Measurements from ENCODE around the gene TMEM72. TPM values are rescaled to one million over a fixed set of nuclear protein-coding genes. Genes with fewer than 3 reads are reported as not detected.
A peak's percentile ranks its signal among the peaks of the same experiment; 100 is the strongest.

Gene TMEM72
- total and polyA plus RNA-seq, 2 experiments from 2014 or later = 0.13 TPM; not detected in 1

DNA sequence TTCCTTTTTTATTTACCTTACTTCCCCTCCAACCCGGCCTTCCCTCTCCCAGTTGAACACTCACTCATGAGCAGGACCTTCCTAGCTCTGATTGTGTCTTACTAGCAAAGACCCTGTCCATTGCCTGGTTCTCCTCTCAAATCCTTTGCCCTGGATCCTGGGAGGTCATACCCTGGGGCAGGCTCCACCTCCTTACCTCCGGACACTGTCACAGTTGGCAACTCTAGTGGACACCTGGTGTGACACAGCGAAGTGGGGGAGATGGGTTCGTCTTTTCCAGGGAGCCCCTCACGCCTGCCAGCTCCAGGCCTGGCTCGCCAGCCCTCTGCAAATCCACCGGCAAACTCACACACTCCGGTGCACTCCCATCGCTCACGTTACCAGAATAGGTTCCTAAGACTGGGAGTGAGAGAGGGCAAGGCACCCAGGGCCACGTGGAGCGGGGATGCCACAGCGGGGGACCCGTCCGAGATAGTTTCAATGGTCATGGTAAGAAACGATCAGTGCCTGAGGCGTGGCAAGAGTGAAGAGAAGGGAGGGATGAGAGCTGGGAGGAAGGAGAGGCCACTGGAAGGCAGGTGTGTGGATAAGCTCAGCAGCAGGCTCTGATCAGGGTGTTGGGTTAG, 30.9 kb upstream of the TMEM72 start:
- TF ChIP-seq, protein P1, sequence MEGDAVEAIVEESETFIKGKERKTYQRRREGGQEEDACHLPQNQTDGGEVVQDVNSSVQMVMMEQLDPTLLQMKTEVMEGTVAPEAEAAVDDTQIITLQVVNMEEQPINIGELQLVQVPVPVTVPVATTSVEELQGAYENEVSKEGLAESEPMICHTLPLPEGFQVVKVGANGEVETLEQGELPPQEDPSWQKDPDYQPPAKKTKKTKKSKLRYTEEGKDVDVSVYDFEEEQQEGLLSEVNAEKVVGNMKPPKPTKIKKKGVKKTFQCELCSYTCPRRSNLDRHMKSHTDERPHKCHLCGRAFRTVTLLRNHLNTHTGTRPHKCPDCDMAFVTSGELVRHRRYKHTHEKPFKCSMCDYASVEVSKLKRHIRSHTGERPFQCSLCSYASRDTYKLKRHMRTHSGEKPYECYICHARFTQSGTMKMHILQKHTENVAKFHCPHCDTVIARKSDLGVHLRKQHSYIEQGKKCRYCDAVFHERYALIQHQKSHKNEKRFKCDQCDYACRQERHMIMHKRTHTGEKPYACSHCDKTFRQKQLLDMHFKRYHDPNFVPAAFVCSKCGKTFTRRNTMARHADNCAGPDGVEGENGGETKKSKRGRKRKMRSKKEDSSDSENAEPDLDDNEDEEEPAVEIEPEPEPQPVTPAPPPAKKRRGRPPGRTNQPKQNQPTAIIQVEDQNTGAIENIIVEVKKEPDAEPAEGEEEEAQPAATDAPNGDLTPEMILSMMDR (IDR thresholded peaks at IDR 0.05; ENCODE audit: poor library complexity) = no peak
- no peak for TF ChIP-seq EZH2 (IDR thresholded peaks at IDR 0.05; ENCODE audit: borderline replicate concordance)
- H3K9me2 ChIP-seq (replicated peaks; ENCODE audit: insufficient read depth) = no peaks in the 10 kb centered on the region
- H3K4me2 ChIP-seq = peak overlapping the region; percentile 88
- H3K36me3 ChIP-seq (replicated peaks; ENCODE audit: insufficient read depth, low read depth) = no peaks in the 10 kb centered on the region
- 93% methylated on average over 17 of the region's 17 CpGs for WGBS (ENCODE audit: low lambda C conversion rate, missing lambda C conversion rate)
- H3K4me3 ChIP-seq = no peak overlapping the region
- no peaks in the 10 kb centered on the region for H4K20me1 ChIP-seq (ENCODE audit: insufficient read depth, poor library complexity, severe bottlenecking)
- peaks cover 11% of the 10 kb centered on the region for H3K4me1 ChIP-seq (ENCODE audit: insufficient read depth)
- no peak overlapping the region for H2AFZ ChIP-seq
- H3K27ac ChIP-seq = peak overlapping the region; percentile 86
- H3K79me2 ChIP-seq = no peaks in the 10 kb centered on the region
- no peaks in the 10 kb centered on the region for H3K9me3 ChIP-seq (ENCODE audit: low read depth)
- H3K27me3 ChIP-seq = no peaks in the 10 kb centered on the region
- no peak for DNase-seq (ENCODE audit: low spot score)

DNA sequence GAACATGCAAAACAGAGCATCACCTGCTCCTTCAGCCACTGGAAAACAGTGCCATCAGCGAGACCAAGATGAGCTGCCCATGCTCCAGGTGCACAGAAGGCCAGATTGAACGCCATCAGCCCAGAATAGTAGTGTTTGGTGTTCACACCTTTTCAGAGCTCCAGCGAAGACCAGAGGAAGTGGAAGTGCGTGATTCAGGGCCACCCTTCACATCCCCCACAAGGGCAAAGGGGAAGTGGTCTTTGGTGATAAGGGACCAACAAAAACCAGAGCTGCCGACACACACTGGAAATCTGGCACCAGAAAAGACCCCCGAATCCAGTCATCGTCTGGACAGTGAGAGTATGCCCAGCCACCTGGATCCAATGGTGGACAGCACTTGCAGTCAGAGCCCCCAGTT, 29.5 kb upstream of the TMEM72 start:
- H3K4me3 ChIP-seq = no peak overlapping the region
- H3K36me3 ChIP-seq (replicated peaks; ENCODE audit: insufficient read depth, low read depth) = no peaks in the 10 kb centered on the region
- no peaks in the 10 kb centered on the region for H3K27me3 ChIP-seq
- TF ChIP-seq, protein P1 (IDR thresholded peaks at IDR 0.05; ENCODE audit: poor library complexity) = no peak
- TF ChIP-seq EZH2phosphoT487 (IDR thresholded peaks at IDR 0.05; ENCODE audit: low read depth, severe bottlenecking, unreplicated experiment) = no peak
- TF ChIP-seq EZH2 (IDR thresholded peaks at IDR 0.05; ENCODE audit: borderline replicate concordance) = no peak
- peaks cover 11% of the 10 kb centered on the region for H3K4me1 ChIP-seq (ENCODE audit: insufficient read depth)
- no peak for DNase-seq (ENCODE audit: low spot score)
- H4K20me1 ChIP-seq (ENCODE audit: insufficient read depth, poor library complexity, severe bottlenecking) = no peaks in the 10 kb centered on the region
- H3K27ac ChIP-seq = no peak overlapping the region
- no peak overlapping the region for H2AFZ ChIP-seq
- no peak overlapping the region for H3K4me2 ChIP-seq
- 89% methylated on average over 7 of the region's 7 CpGs for WGBS (ENCODE audit: low lambda C conversion rate, missing lambda C conversion rate)
- H3K9me2 ChIP-seq (replicated peaks; ENCODE audit: insufficient read depth) = no peaks in the 10 kb centered on the region
- H3K9me3 ChIP-seq (ENCODE audit: low read depth) = no peaks in the 10 kb centered on the region
- H3K79me2 ChIP-seq = no peaks in the 10 kb centered on the region

DNA sequence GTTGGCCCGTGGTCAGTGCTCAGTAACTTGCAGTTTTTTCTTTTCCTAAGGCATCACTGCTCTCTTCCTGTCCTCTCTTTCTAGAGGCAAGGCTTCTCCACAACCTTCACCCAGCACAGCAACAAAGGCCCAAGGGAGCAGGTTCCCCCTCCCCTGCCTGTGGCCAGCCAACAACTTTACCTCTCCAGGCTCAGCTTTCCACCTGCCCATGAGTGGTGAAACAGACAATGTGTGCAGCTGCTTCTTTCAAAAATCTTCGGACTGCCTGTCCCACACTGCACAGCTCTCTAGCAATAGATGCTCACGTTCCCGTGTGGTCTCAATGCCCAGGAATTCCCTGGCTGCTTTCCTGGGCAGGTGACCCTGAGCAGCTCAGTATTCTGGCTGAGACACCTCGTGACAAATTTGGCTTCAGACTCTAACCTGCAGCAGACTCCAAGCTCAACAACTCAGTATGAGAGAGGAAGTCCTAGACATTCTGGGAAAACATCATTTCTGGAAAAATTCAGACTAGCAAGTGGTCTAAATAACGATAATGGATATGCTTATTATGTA, 28.9 kb upstream of the TMEM72 start:
- no peaks in the 10 kb centered on the region for H3K27me3 ChIP-seq
- H3K4me2 ChIP-seq = no peak overlapping the region
- no peaks in the 10 kb centered on the region for H4K20me1 ChIP-seq (ENCODE audit: insufficient read depth, poor library complexity, severe bottlenecking)
- H3K9me3 ChIP-seq (ENCODE audit: low read depth) = no peaks in the 10 kb centered on the region
- no peak overlapping the region for H3K4me3 ChIP-seq
- DNase-seq (ENCODE audit: low spot score) = no peak
- no peaks in the 10 kb centered on the region for H3K36me3 ChIP-seq (replicated peaks; ENCODE audit: insufficient read depth, low read depth)
- no peak overlapping the region for H2AFZ ChIP-seq
- 83% methylated on average over 6 of the region's 6 CpGs for WGBS (ENCODE audit: low lambda C conversion rate, missing lambda C conversion rate)
- H3K79me2 ChIP-seq = no peaks in the 10 kb centered on the region
- peaks cover 11% of the 10 kb centered on the region for H3K4me1 ChIP-seq (ENCODE audit: insufficient read depth)
- TF ChIP-seq, protein P1 (IDR thresholded peaks at IDR 0.05; ENCODE audit: poor library complexity) = no peak
- no peak for TF ChIP-seq EZH2phosphoT487 (IDR thresholded peaks at IDR 0.05; ENCODE audit: low read depth, severe bottlenecking, unreplicated experiment)
- TF ChIP-seq EZH2 (IDR thresholded peaks at IDR 0.05; ENCODE audit: borderline replicate concordance) = no peak
- no peaks in the 10 kb centered on the region for H3K9me2 ChIP-seq (replicated peaks; ENCODE audit: insufficient read depth)
- H3K27ac ChIP-seq = no peak overlapping the region

Measured in hepatocyte (in vitro differentiated cells).